Type B pancreatic cell (in vitro differentiated cells): ENCODE measurements around the gene BPGM. TPM values are rescaled to one million over a fixed set of nuclear protein-coding genes. Genes with fewer than 3 reads are reported as not detected.

ENCODE experiments used
- DNase-seq: peaks from one replicate; pipeline ENCODE4 v3.0.0; 2021; ENCODE audit warnings: mixed read lengths; ENCODE audit not compliant: unreplicated experiment; ENCODE audit errors: extremely low spot score
- H3K27ac Mint-ChIP-seq: 2 replicates; pipeline ENCODE4 v1.8.0; 2021; ENCODE audit warnings: mild to moderate bottlenecking, mixed read lengths
- H3K27me3 Mint-ChIP-seq: 2 replicates; pipeline ENCODE4 v1.8.0; 2021; ENCODE audit warnings: mixed read lengths
- H3K36me3 Mint-ChIP-seq: 2 replicates; pipeline ENCODE4 v1.8.0; 2021; ENCODE audit warnings: mixed read lengths
- H3K4me1 Mint-ChIP-seq: one replicate; pipeline ENCODE4 v1.8.0; 2021; ENCODE audit warnings: mixed read lengths; ENCODE audit not compliant: unreplicated experiment
- H3K4me3 Mint-ChIP-seq: 2 replicates; pipeline ENCODE4 v1.8.0; 2021; ENCODE audit warnings: mild to moderate bottlenecking, mixed read lengths
- H3K9me3 Mint-ChIP-seq: 2 replicates; pipeline ENCODE4 v1.8.0; 2021; ENCODE audit warnings: mixed read lengths
- total RNA-seq: library from RNA; stranded (reverse); gene quantifications from 2 replicates; pipeline ENCODE4 v1.2.1, GENCODE V29; 2021; ENCODE audit warnings: low replicate concordance
- TF ChIP-seq, protein P1 (sequence below): fragments of 200-600 bp; sonication (generic); conservative IDR thresholded peaks from 2 replicates; pipeline ENCODE4 v1.5.0; 2021; ENCODE audit warnings: antibody characterized with exemption, mild to moderate bottlenecking

Gene BPGM
- total RNA-seq, 1 donor from 2014 or later = 19.6 TPM

- no peak for DNase-seq
- TF ChIP-seq, protein P1, sequence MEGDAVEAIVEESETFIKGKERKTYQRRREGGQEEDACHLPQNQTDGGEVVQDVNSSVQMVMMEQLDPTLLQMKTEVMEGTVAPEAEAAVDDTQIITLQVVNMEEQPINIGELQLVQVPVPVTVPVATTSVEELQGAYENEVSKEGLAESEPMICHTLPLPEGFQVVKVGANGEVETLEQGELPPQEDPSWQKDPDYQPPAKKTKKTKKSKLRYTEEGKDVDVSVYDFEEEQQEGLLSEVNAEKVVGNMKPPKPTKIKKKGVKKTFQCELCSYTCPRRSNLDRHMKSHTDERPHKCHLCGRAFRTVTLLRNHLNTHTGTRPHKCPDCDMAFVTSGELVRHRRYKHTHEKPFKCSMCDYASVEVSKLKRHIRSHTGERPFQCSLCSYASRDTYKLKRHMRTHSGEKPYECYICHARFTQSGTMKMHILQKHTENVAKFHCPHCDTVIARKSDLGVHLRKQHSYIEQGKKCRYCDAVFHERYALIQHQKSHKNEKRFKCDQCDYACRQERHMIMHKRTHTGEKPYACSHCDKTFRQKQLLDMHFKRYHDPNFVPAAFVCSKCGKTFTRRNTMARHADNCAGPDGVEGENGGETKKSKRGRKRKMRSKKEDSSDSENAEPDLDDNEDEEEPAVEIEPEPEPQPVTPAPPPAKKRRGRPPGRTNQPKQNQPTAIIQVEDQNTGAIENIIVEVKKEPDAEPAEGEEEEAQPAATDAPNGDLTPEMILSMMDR = no peak
- H3K9me3 Mint-ChIP-seq = no peaks in the 10 kb centered on the region
- no peak overlapping the region for H3K4me3 Mint-ChIP-seq
- H3K36me3 Mint-ChIP-seq = no peaks in the 10 kb centered on the region
- H3K27ac Mint-ChIP-seq = no peak overlapping the region
- H3K27me3 Mint-ChIP-seq = no peaks in the 10 kb centered on the region
- peaks cover 59% of the 10 kb centered on the region for H3K4me1 Mint-ChIP-seq
Measured at GRCh38 chr7:134699899-134700298, 53.2 kb downstream of the BPGM start.

DNA sequence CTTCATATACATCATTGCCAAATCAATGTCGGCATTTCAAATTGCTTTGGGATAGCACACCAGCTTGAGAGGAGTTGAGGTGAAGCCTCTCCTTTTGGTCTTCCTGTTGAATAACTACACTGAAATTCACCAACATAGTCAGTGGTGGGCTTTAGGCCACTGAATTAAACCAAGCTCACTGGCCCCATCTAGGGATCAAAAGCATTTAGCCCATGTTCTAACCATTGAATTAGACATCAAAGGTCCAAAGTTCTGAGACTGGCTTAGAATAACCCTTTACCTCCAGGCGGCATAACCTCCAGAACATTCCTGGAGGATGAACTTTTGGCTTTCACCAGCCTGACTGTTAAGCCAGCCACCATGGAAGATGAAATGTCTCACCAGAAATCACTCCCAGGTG is 54.6 kb downstream of the BPGM start:
- Mint-ChIP-seq H3K9me3 (no peaks in the 10 kb centered on the region), H3K4me1 (peaks cover 51% of the 10 kb centered on the region), H3K36me3 (no peaks in the 10 kb centered on the region), H3K4me3 (no peak overlapping the region), H3K27ac (no peak overlapping the region), H3K27me3 (no peaks in the 10 kb centered on the region)
- no peak for DNase-seq
- TF ChIP-seq, protein P1 = peak; percentile 45

DNA sequence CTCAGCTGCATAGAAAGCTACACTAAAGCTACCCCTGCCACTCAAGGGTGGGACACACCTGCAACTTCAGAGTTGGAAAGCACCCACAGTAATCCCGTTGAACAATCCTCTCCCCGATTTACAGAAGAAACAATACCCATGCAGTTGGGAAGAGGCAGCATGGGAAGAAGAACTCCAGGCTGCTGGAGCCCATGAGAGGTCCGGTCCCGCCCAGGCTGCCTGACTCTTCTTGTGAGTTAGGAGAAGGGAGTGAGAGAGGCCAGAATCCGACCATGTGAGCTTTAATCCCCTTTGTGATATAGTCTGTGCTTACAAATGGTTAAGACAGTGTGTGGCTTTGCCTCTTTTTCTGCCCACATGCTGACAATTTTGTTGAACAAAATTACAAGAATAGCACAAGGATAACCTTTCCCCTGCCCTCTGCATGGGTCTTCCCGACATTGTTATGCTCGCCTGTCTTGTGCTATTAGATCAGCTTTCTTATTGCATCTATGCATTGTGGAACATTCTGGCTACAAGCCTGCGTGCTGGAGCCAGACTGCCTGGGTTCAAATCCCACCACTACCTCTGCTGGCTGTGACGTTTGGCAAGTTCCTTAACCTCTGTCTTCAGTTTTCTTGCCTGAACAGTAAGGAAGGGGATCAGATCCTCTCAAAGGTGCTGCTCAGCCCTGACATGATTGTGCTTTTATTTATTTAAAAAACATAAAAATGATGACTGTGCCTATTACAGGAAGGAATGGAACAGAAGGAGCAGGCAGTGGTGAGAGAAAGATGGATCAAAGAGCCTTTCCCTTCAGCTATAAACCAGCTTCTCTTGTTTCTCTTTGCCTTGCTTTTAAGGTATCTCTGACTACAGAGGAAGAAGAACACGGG is 56.0 kb downstream of the BPGM start:
- H3K27ac Mint-ChIP-seq = peak overlapping the region; percentile 19
- no peak for DNase-seq
- no peaks in the 10 kb centered on the region for H3K36me3 Mint-ChIP-seq
- peaks cover 51% of the 10 kb centered on the region for H3K4me1 Mint-ChIP-seq
- TF ChIP-seq, protein P1 = no peak
- no peaks in the 10 kb centered on the region for H3K27me3 Mint-ChIP-seq
- peak overlapping the region; percentile 21 for H3K4me3 Mint-ChIP-seq
- no peaks in the 10 kb centered on the region for H3K9me3 Mint-ChIP-seq

- H3K4me1 Mint-ChIP-seq = peaks cover 49% of the 10 kb centered on the region
Measured at GRCh38 chr7:134703241-134703594, 56.6 kb downstream of the BPGM start.

GRCh38 chr7:134703782-134704181 is 57.1 kb downstream of the BPGM start:
- H3K27ac Mint-ChIP-seq = peak overlapping the region; percentile 61
- no peaks in the 10 kb centered on the region for H3K36me3 Mint-ChIP-seq
- H3K4me1 Mint-ChIP-seq = peaks cover 43% of the 10 kb centered on the region
- no peaks in the 10 kb centered on the region for H3K9me3 Mint-ChIP-seq
- no peaks in the 10 kb centered on the region for H3K27me3 Mint-ChIP-seq
- DNase-seq = no peak
- TF ChIP-seq, protein P1 = no peak
- no peak overlapping the region for H3K4me3 Mint-ChIP-seq

More at GRCh38 chr7:134703241-134703594, 56.6 kb downstream of the BPGM start:
- Mint-ChIP-seq H3K36me3 (no peaks in the 10 kb centered on the region), H3K27ac (peak overlapping the region; percentile 19), H3K27me3 (no peaks in the 10 kb centered on the region), H3K4me3 (no peak overlapping the region), H3K9me3 (no peaks in the 10 kb centered on the region)
- TF ChIP-seq, protein P1 = no peak
- DNase-seq = no peak
